Liver (tissue), 9 donors: ENCODE data around the gene C4orf33. TPM values are rescaled to one million over a fixed set of nuclear protein-coding genes. Genes with fewer than 3 reads are reported as not detected.

ENCODE experiments used
- DNase-seq: peaks from one replicate; pipeline ENCODE4 v3.0.0-alpha.2; 2017; ENCODE audit warnings: low spot score
- H3K27ac ChIP-seq, 2 donors: one replicate each; pipeline ENCODE4 v1.7.0; 2013; ENCODE audit warnings: inconsistent platforms in 2 of 2, low read length in 2 of 2, control low read depth in 1 of 2, low read depth in 1 of 2, mild to moderate bottlenecking in 1 of 2
- H3K27me3 ChIP-seq, 4 donors: one replicate each; pipeline versions ENCODE4 v1.6.1 to v1.7.0; 2013; ENCODE audit warnings: low read length in 3 of 4, inconsistent platforms in 1 of 4, mild to moderate bottlenecking in 1 of 4, moderate library complexity in 1 of 4; ENCODE audit not compliant: control insufficient read depth in 4 of 4, insufficient read depth in 4 of 4
- H3K36me3 ChIP-seq, 4 donors: one replicate each; pipeline versions ENCODE4 v1.6.1 to v1.7.0; 2013; ENCODE audit warnings: low read length in 3 of 4, mild to moderate bottlenecking in 3 of 4, low read depth in 1 of 4, moderate library complexity in 1 of 4; ENCODE audit not compliant: control insufficient read depth in 4 of 4, insufficient read depth in 3 of 4
- H3K4me1 ChIP-seq, 4 donors: one replicate each; pipeline versions ENCODE4 v1.6.1 to v1.7.0; 2013; ENCODE audit warnings: low read length in 3 of 4, mild to moderate bottlenecking in 3 of 4, moderate library complexity in 1 of 4; ENCODE audit not compliant: control insufficient read depth in 4 of 4, insufficient read depth in 4 of 4
- H3K4me3 ChIP-seq, 3 donors: one replicate each; pipeline versions ENCODE4 v1.6.1 to v1.7.0; 2013; ENCODE audit warnings: low read length in 3 of 3, control low read depth in 1 of 3, low read depth in 1 of 3, mild to moderate bottlenecking in 1 of 3
- H3K9ac ChIP-seq, 2 donors: one replicate each; pipeline ENCODE4 v1.7.0; 2013; ENCODE audit warnings: low read length in 2 of 2, mild to moderate bottlenecking in 2 of 2, moderate library complexity in 2 of 2, control low read depth in 1 of 2, low read depth in 1 of 2
- H3K9me3 ChIP-seq, 4 donors: one replicate each; pipeline versions ENCODE4 v1.6.1 to v1.7.0; 2013; ENCODE audit warnings: low read length in 3 of 4; ENCODE audit not compliant: control insufficient read depth in 4 of 4
- ATF3 ChIP-seq: IDR thresholded peaks from 2 replicates; pipeline ENCODE4 v1.6.1; 2016; ENCODE audit warnings: antibody characterized with exemption
- CTCF ChIP-seq: fragments of 150-350 bp; IDR thresholded peaks from 2 replicates; pipeline ENCODE4 v1.5.1; 2017; ENCODE audit warnings: improper control_type of control experiment, low read depth, low read length; ENCODE audit not compliant: missing input control
- EGR1 ChIP-seq, 2 donors: IDR thresholded peaks; 2 replicates each; pipeline ENCODE4 v1.6.1; 2016 to 2018; ENCODE audit warnings: antibody characterized with exemption in 2 of 2, low read depth in 2 of 2
- FOXA1 ChIP-seq: IDR thresholded peaks from 2 replicates; pipeline ENCODE4 v1.6.1; 2016; ENCODE audit warnings: antibody characterized with exemption
- FOXA2 ChIP-seq: IDR thresholded peaks from 2 replicates; pipeline ENCODE4 v1.6.1; 2016; ENCODE audit warnings: antibody characterized with exemption
- GABPA ChIP-seq, 2 donors: IDR thresholded peaks in 1 of 2; conservative IDR thresholded peaks in 1 of 2; 2 replicates each; pipeline ENCODE4 v1.6.1; 2016; ENCODE audit warnings: antibody characterized with exemption in 2 of 2, mild to moderate bottlenecking in 1 of 2, moderate library complexity in 1 of 2
- HNF4A ChIP-seq, 2 donors: conservative IDR thresholded peaks; 2 replicates each; pipeline ENCODE4 v1.6.1; 2016; ENCODE audit warnings: antibody characterized with exemption in 2 of 2, mild to moderate bottlenecking in 2 of 2
- HNF4G ChIP-seq: IDR thresholded peaks from 2 replicates; pipeline ENCODE4 v1.6.1; 2016; ENCODE audit warnings: antibody characterized with exemption
- JUND ChIP-seq, 2 donors: IDR thresholded peaks; 2 replicates each; pipeline ENCODE4 v1.6.1; 2016; ENCODE audit warnings: antibody characterized with exemption in 2 of 2
- MAX ChIP-seq: IDR thresholded peaks from 2 replicates; pipeline ENCODE4 v1.6.1; 2016; ENCODE audit warnings: antibody characterized with exemption
- NR2F2 ChIP-seq: IDR thresholded peaks from 2 replicates; pipeline ENCODE4 v1.6.1; 2016; ENCODE audit warnings: antibody characterized with exemption
- RAD21 ChIP-seq, 2 donors: IDR thresholded peaks; 2 replicates each; pipeline ENCODE4 v1.6.1; 2016; ENCODE audit warnings: antibody characterized with exemption in 2 of 2, mild to moderate bottlenecking in 2 of 2
- REST ChIP-seq: IDR thresholded peaks from 2 replicates; pipeline ENCODE4 v1.6.1; 2016; ENCODE audit warnings: antibody characterized with exemption, mild to moderate bottlenecking
- RXRA ChIP-seq, 2 donors: IDR thresholded peaks; 2 replicates each; pipeline ENCODE4 v1.6.1; 2017 to 2018; ENCODE audit warnings: antibody characterized with exemption in 2 of 2, mild to moderate bottlenecking in 1 of 2
- SP1 ChIP-seq: IDR thresholded peaks from 2 replicates; pipeline ENCODE4 v1.6.1; 2018; ENCODE audit warnings: antibody characterized with exemption, mild to moderate bottlenecking
- TAF1 ChIP-seq: conservative IDR thresholded peaks from 2 replicates; pipeline ENCODE4 v1.6.1; 2016; ENCODE audit warnings: antibody characterized with exemption, mild to moderate bottlenecking
- YY1 ChIP-seq: IDR thresholded peaks from 2 replicates; pipeline ENCODE4 v1.6.1; 2016; ENCODE audit warnings: antibody characterized with exemption, mild to moderate bottlenecking
- ZBTB33 ChIP-seq: IDR thresholded peaks from 2 replicates; pipeline ENCODE4 v1.6.1; 2016; ENCODE audit warnings: antibody characterized with exemption
- WGBS: extraction: QIAGEN DNeasy Blood & Tissue Kit; methylation state at CpG from one replicate; pipeline ENCODE4 v1.1.7; 2013; 5-methylcytosine and 5-hydroxymethylcytosine counted together
- polyA plus RNA-seq, 2 donors: library from polyadenylated mRNA; stranded (reverse) in 1 of 2; unstranded in 1 of 2; fragments of 200-250 nt in 1 of 2; fragments of >200 nt in 1 of 2; fragmentation: Nextera tagmentation in 1 of 2; extraction: Ambion mirVana in 1 of 2; gene quantifications; one replicate each; pipeline versions ENCODE4 v1.2.1 to v1.2.3, GENCODE V29; 2013 to 2015
- total RNA-seq, 2 donors: library from RNA; depleted of rRNA; stranded (reverse); fragments of >200 nt; gene quantifications; one replicate each; pipeline ENCODE4 v1.2.3, GENCODE V29; 2014
- donor health status: healthy.
- donor health status: healthy.
- donor health status: healthy.
- donor health status: healthy.
- donor health status: healthy.

Gene C4orf33
- total and polyA plus RNA-seq, 4 donors, result 2.4 to 7.7 (median 4.8) TPM

GRCh38 chr4:129082302-129082701 is 13.7 kb upstream of the C4orf33 start:
- 96% methylated on average over 5 of the region's 5 CpGs for WGBS
- Histone ChIP-seq H3K9me3 (peaks cover 0 to 3% (median under 1%) of the 10 kb centered on the region in 4 donors), H3K36me3 (peaks cover 3 to 10% (median 6%) of the 10 kb centered on the region in 4 donors), H3K4me1 (no peaks in the 10 kb centered on the region), H3K9ac (no peak overlapping the region), H3K27me3 (no peaks in the 10 kb centered on the region), H3K4me3 (no peak overlapping the region), H3K27ac (no peak overlapping the region)
- no peak for DNase-seq
- TF ChIP-seq RXRA (IDR thresholded peaks at IDR 0.05), result no peak
- no peak for TF ChIP-seq HNF4A (conservative IDR thresholded peaks at IDR 0.05)
- TF ChIP-seq NR2F2, result no peak
- no peak for TF ChIP-seq ZBTB33
- no peak for TF ChIP-seq EGR1 (IDR thresholded peaks at IDR 0.05; ENCODE audit: low read depth in 2 of 2)
- no peak for TF ChIP-seq RAD21 (IDR thresholded peaks at IDR 0.05)
- TF ChIP-seq GABPA (IDR thresholded peaks at IDR 0.05 in 1 of 2, conservative IDR thresholded peaks at IDR 0.05 in 1 of 2), result no peak
- TF ChIP-seq FOXA1, result no peak
- TF ChIP-seq SP1, result no peak
- no peak for TF ChIP-seq MAX
- TF ChIP-seq YY1, result no peak
- TF ChIP-seq FOXA2, result no peak
- TF ChIP-seq HNF4G, result no peak

GRCh38 chr4:129085472-129085871 is 10.5 kb upstream of the C4orf33 start:
- H3K9ac ChIP-seq, result no peak overlapping the region
- no peak overlapping the region for H3K27ac ChIP-seq
- TF ChIP-seq HNF4A (conservative IDR thresholded peaks at IDR 0.05) (no peak), RAD21 (IDR thresholded peaks at IDR 0.05) (no peak), EGR1 (IDR thresholded peaks at IDR 0.05; ENCODE audit: low read depth in 2 of 2) (no peak), ATF3 (no peak), TAF1 (no peak), CTCF (no peak), FOXA1 (no peak), REST (no peak), JUND (IDR thresholded peaks at IDR 0.05) (no peak)
- H3K36me3 ChIP-seq, result peaks cover 2 to 6% (median 4%) of the 10 kb centered on the region in 4 donors
- no peak overlapping the region for H3K4me3 ChIP-seq
- peaks cover 0 to 3% (median under 1%) of the 10 kb centered on the region in 4 donors for H3K9me3 ChIP-seq
- no peaks in the 10 kb centered on the region for H3K27me3 ChIP-seq
- WGBS, result 98% methylated on average over 4 of the region's 4 CpGs
- no peak for DNase-seq
- no peaks in the 10 kb centered on the region for H3K4me1 ChIP-seq
